Aorta (tissue), 5 donors: ENCODE measurements around the gene SIGMAR1. TPM values are rescaled to one million over a fixed set of nuclear protein-coding genes. Genes with fewer than 3 reads are reported as not detected.

Source experiments
- ATAC-seq: fragments of 200-7000 bp; cut with Tn5 transposase; one replicate; pipeline ENCODE4 v1.9.1; 2022; ENCODE audit warnings: moderate library complexity; ENCODE audit not compliant: low FRiP score
- DNase-seq, 2 donors: peaks; one replicate each; pipeline ENCODE4 v3.0.0-alpha.2; 2020
- H3K27ac ChIP-seq, 2 donors: one replicate each; pipeline ENCODE4 v1.5.1; 2013; ENCODE audit warnings: low read length in 2 of 2, mild to moderate bottlenecking in 2 of 2, moderate library complexity in 2 of 2, control low read depth in 1 of 2, inconsistent platforms in 1 of 2, low read depth in 1 of 2
- H3K27me3 ChIP-seq, 2 donors: one replicate each; pipeline ENCODE4 v1.6.1; 2013; ENCODE audit warnings: control low read depth in 1 of 2, low read length in 1 of 2, mild to moderate bottlenecking in 1 of 2, moderate library complexity in 1 of 2; ENCODE audit not compliant: insufficient read depth in 2 of 2, control insufficient read depth in 1 of 2
- H3K36me3 ChIP-seq, 2 donors: one replicate each; pipeline ENCODE4 v1.6.1; 2013; ENCODE audit warnings: control low read depth in 1 of 2, low read length in 1 of 2, mild to moderate bottlenecking in 1 of 2; ENCODE audit not compliant: insufficient read depth in 2 of 2, control insufficient read depth in 1 of 2
- H3K4me1 ChIP-seq, 2 donors: one replicate each; pipeline ENCODE4 v1.6.1; 2013; ENCODE audit warnings: low read length in 2 of 2, control low read depth in 1 of 2, mild to moderate bottlenecking in 1 of 2, moderate library complexity in 1 of 2; ENCODE audit not compliant: insufficient read depth in 2 of 2, control insufficient read depth in 1 of 2
- H3K4me3 ChIP-seq, 2 donors: one replicate each; pipeline ENCODE4 v1.5.1; 2013; ENCODE audit warnings: low read length in 2 of 2, control low read depth in 1 of 2, mild to moderate bottlenecking in 1 of 2
- H3K9me3 ChIP-seq: one replicate; pipeline ENCODE4 v1.6.1; 2013; ENCODE audit warnings: mild to moderate bottlenecking, low read length; ENCODE audit not compliant: control insufficient read depth
- WGBS, 2 donors: extraction: QIAGEN DNeasy Blood & Tissue Kit; methylation state at CpG; one replicate each; pipeline ENCODE4 v1.1.7; 2013; 5-methylcytosine and 5-hydroxymethylcytosine counted together
- intact Hi-C, 2 donors: fragments of 100-400 bp; cut with DNase I; formaldehyde crosslinking; loops; one replicate each; pipeline versions ENCODE4 v1.14.2 to v1.15.0; 2022
- polyA plus RNA-seq, 2 donors: library from polyadenylated mRNA; stranded (reverse); fragments of 200-250 nt; gene quantifications; one replicate each; pipeline ENCODE4 v1.2.3, GENCODE V29; 2013
- total RNA-seq, 2 donors: library from RNA; stranded (reverse); fragmentation: NEBNext Ultra II Directional; extraction: Animal tissue kit (Norgen Biotek cat#: 25700); gene quantifications; one replicate each; pipeline ENCODE4 v1.2.1, GENCODE V29; 2021
- donor health status: healthy with polysubstance abuse.
- donor health status: Bipolar disorder and iron deficiency.
- donor health status: DM: no; HTN: no; CAD: no.
- donor health status: DM: no; HTN: no; CAD: no.
- donor health status: DM: yes; HTN: yes; CAD: no.

SIGMAR1 gene
- total and polyA plus RNA-seq, 4 donors: 26.3 to 48.1 (median 37.3) TPM

DNA sequence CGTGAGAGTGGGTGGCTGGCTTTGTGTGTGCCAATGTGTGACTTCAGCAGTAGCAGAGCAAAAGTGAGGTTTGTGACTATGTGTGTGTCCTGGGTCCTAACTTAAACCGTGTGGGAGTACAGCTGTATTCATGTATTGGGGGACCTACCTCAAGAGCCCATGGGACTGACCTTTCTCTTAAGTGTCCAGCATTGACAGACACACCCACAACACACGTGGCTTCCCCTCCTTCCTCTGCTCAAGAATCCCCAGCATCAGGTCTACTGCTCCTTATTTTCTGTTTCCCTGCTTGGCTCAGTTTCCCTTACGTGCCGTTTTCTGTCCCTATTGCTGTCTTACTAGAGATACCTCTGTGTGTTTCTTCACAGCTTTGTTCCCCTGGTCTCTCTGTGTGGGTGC lies 15.0 kb upstream of the SIGMAR1 start:
- intact Hi-C loops: loop anchor here (5.0 to 10.0 kb wide), 2 partner anchors 50 to 332 kb away; partner anchors contain the start of gene DNAJB5 (in 1 of the 2)
- Histone ChIP-seq H3K9me3 (no peaks in the 10 kb centered on the region), H3K27me3 (no peaks in the 10 kb centered on the region), H3K4me1 (peaks cover 0 to 2% of the 10 kb centered on the region in 2 donors), H3K4me3 (peak overlapping the region; percentile 24 to 47), H3K27ac (peak overlapping the region in 1 of 2 donors; percentile 70), H3K36me3 (no peaks in the 10 kb centered on the region)
- WGBS, 2 donors: 2% methylated on average over 5 of the region's 5 CpGs
- DNase-seq (no peak), ATAC-seq (no peak)

DNA sequence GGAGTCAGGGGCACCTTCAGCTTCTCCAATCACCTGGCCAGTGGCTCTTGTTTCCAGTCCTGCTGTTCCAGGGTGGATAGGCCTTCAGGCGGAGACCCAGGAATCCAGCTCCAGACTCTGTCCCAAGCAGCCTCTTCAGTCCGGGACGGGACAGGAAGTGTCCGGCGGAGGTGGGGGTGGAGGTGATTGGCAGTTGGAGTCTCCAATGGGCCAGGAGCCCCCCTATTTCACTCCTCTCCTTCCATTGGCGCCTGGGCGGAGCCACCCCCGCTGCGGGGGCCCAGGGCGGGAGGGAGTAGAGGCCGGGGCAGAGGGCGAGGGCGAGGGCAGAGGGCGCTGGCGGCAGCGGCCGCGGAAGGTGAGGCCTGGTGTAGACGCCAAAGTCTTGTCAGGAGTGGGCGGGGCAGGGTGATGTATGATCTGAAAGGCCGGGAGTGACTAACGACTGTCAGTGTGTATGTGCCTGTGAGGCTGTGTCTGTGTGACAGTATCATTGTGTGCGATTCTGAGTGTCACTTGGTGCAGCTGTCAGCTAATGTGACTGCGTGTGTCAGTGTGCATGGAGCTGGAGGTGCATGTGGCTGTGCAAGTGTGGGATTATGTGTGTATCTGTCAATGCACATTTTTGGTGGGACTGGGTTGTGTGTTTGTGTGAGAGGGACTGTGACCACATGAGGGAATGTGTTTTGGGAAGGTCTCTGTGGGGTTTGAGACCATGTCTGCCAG lies 14.5 kb upstream of the SIGMAR1 start, which contains the start of gene IL11RA:
Gene IL11RA, plus strand, starts transcription at position 310 of the 726 bp plus-strand sequence. CDS start 3,033 bp downstream, outside the sequence.
- DNase-seq: peak; percentile 92 to 94
- H3K27ac ChIP-seq: peak within 1 kb of the TSS; percentile 70 to 72
- intact Hi-C loops: loop anchor here (5.0 to 10.0 kb wide), 2 partner anchors 50 to 333 kb away; partner anchors contain the start of gene DNAJB5 (in 1 of the 2)
- no peaks in the 10 kb centered on the region for H3K36me3 ChIP-seq
- 3 to 4% methylated on average over 23 to 24 of the region's 24 CpGs for WGBS, 2 donors
- peak; percentile 78 for ATAC-seq
- H3K9me3 ChIP-seq: no peaks in the 10 kb centered on the region
- peak within 1 kb of the TSS; percentile 24 to 47 for H3K4me3 ChIP-seq
- peaks cover 0 to 2% of the 10 kb centered on the region in 2 donors for H3K4me1 ChIP-seq
- H3K27me3 ChIP-seq: no peaks in the 10 kb centered on the region

DNA sequence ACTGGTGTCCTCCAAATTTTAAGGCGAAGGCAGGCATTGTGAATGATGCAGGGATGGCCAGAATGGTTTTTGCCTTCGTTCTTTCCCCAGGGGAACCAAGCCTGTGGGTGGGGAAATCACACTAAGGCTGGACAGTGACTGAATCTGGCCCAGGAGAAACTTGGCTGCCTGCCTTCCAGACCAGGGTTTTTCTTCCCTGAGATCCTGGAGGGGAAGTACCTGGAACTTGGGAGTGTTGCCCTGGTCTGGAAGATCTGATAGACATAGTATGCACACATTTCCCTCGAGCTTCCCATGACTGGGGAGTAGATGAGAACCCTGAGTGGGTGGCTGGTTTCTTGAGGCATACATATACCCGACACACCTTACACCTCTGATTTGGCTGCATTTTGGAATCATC lies 13.7 kb upstream of the SIGMAR1 start:
- intact Hi-C loops: loop anchor here (5.0 to 10.0 kb wide), 2 partner anchors 51 to 333 kb away; partner anchors contain the start of gene DNAJB5 (in 1 of the 2)
- H3K27ac ChIP-seq: peak overlapping the region; percentile 70 to 72
- H3K27me3 ChIP-seq: no peaks in the 10 kb centered on the region
- H3K36me3 ChIP-seq: no peaks in the 10 kb centered on the region
- no peak overlapping the region for H3K4me3 ChIP-seq
- peaks cover 0 to 2% of the 10 kb centered on the region in 2 donors for H3K4me1 ChIP-seq
- no peak for ATAC-seq
- WGBS, 2 donors: 14 to 15% methylated on average over 4 of the region's 4 CpGs
- DNase-seq: no peak
- H3K9me3 ChIP-seq: no peaks in the 10 kb centered on the region

DNA sequence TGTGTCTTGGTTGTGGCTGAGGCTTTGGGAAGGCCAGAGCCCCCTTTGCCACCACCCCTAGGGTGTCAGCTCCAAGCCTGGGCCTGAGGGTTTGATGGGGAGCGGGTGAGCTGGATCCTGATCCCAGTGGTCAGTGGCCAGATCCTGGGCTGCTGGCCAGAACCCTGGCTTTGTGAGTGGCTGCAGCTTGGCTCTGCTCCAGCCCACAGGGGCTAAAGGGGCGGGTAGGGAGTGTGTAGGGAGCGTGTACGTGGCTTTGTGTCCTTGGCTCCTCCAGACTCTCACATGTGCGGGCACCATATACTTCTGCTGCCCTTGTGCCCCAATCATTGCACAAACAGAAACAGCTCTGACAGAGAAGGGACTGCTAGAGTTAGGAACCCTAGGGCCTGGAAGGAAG lies 13.2 kb upstream of the SIGMAR1 start:
- WGBS, 2 donors: 24 to 26% methylated on average over 5 of the region's 5 CpGs
- H3K36me3 ChIP-seq: no peaks in the 10 kb centered on the region
- H3K27me3 ChIP-seq: no peaks in the 10 kb centered on the region
- H3K4me1 ChIP-seq: peaks cover 0 to 2% of the 10 kb centered on the region in 2 donors
- DNase-seq (no peak), ATAC-seq (no peak)
- H3K9me3 ChIP-seq: no peaks in the 10 kb centered on the region
- intact Hi-C loops: loop anchor here (5.0 to 10.0 kb wide), 2 partner anchors 51 to 334 kb away; partner anchors contain the start of gene DNAJB5 (in 1 of the 2)
- no peak overlapping the region for H3K4me3 ChIP-seq
- H3K27ac ChIP-seq: peak overlapping the region in 1 of 2 donors; percentile 70

DNA sequence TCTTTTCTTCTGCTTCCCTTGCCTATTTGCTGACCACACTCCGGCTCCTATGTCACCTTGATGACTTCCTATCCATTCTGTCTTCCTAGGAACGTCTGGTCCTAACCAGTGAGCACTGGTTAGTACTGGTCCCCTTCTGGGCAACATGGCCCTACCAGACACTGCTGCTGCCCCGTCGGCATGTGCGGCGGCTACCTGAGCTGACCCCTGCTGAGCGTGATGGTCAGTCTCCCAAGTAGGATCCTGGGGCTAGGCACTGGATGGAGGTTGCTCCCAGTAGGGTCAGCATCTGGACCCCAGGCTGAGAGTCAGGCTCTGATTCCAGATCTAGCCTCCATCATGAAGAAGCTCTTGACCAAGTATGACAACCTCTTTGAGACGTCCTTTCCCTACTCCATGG lies 11.1 kb upstream of the SIGMAR1 start:
- H3K36me3 ChIP-seq: no peaks in the 10 kb centered on the region
- no peak overlapping the region for H3K27ac ChIP-seq
- intact Hi-C loops: no loop called here
- no peaks in the 10 kb centered on the region for H3K9me3 ChIP-seq
- H3K4me1 ChIP-seq: no peaks in the 10 kb centered on the region
- no peaks in the 10 kb centered on the region for H3K27me3 ChIP-seq
- DNase-seq (no peak), ATAC-seq (no peak)
- 87 to 89% methylated on average over 8 of the region's 8 CpGs for WGBS, 2 donors
- no peak overlapping the region for H3K4me3 ChIP-seq

DNA sequence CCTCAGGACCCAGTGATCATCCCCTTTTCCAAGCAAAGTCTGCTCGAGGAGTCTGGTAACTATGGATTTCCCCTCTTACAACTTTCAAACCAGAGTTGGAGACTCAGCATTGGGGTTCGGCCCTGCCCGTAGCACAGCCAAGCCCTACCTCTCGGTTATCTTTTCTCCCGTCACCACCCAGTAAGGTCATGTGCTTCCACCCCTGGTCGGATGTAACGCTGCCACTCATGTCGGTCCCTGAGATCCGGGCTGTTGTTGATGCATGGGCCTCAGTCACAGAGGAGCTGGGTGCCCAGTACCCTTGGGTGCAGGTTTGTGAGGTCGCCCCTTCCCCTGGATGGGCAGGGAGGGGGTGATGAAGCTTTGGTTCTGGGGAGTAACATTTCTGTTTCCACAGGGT lies 10.1 kb upstream of the SIGMAR1 start:
- ATAC-seq (no peak), DNase-seq (no peak)
- H3K9me3 ChIP-seq: no peaks in the 10 kb centered on the region
- no peaks in the 10 kb centered on the region for H3K36me3 ChIP-seq
- no peaks in the 10 kb centered on the region for H3K4me1 ChIP-seq
- H3K4me3 ChIP-seq: peak overlapping the region; percentile 15 to 55
- no peaks in the 10 kb centered on the region for H3K27me3 ChIP-seq
- 17% methylated on average over 10 of the region's 10 CpGs for WGBS, 2 donors
- peak overlapping the region in 1 of 2 donors; percentile 25 for H3K27ac ChIP-seq
- intact Hi-C loops: no loop called here

DNA sequence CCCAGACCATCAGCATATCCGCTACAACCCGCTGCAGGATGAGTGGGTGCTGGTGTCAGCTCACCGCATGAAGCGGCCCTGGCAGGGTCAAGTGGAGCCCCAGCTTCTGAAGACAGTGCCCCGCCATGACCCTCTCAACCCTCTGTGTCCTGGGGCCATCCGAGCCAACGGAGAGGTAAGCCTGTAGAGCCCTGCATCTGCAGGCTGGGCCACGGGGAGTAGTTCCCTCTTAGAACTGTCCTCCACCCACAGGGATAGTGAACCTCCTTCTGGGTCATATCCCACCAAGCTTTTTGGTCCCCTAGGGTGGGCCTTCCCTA lies 9.5 kb upstream of the SIGMAR1 start:
- H3K9me3 ChIP-seq: no peaks in the 10 kb centered on the region
- ATAC-seq: no peak
- 1 to 4% methylated on average over 8 of the region's 8 CpGs for WGBS, 2 donors
- H3K27ac ChIP-seq: peak overlapping the region in 1 of 2 donors; percentile 25
- H3K27me3 ChIP-seq: no peaks in the 10 kb centered on the region
- no peaks in the 10 kb centered on the region for H3K4me1 ChIP-seq
- no peaks in the 10 kb centered on the region for H3K36me3 ChIP-seq
- no peak for DNase-seq
- H3K4me3 ChIP-seq: peak overlapping the region; percentile 15 to 55
- intact Hi-C loops: no loop called here

DNA sequence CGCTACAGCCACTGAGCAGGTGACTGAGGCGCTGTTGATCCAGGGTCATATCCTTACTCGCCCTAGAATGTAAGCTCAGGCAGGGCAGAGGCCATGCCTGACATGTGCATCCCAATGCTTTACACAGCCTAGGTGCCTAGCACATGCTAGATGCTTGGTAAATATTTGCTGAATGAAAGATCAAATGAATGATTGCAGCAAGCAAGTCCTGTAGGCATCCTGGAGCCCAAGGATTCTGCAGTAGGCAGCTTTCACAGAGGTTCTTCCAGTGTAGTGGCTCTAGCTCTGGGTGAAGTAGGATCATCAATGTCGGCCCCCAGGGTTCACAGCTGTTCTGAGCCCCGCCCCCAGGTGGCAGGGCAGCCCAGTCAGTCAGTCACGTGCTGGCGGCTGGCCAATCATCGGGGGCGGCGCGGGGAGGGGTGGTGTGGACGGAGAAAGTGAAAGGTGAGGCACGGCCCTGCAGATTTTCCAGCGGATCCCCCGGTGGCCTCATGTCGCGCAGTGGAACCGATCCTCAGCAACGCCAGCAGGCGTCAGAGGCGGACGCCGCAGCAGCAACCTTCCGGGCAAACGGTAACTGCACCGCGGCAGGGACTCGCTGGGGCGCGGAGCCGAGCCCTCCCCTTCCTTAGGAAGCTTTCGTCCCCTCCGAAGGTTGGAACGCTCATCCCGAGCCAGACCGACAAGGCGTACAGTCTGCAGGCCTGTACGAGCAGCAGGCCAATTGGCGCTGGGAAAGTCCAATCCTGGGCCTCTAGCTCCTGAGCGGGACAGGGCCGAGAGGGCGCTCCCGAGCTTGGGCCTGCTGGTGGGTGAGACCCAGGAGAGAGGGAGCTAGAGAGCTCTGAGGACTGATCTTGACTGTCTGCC lies 8.9 kb upstream of the SIGMAR1 start, which contains the start of gene GALT:
Gene GALT, plus strand, starts transcription at position 465 of the 873 bp plus-strand sequence. Its CDS starts 30 bp downstream, at position 495.
- Histone ChIP-seq H3K27ac (peak within 1 kb of the TSS in 1 of 2 donors; percentile 60), H3K36me3 (no peaks in the 10 kb centered on the region), H3K27me3 (no peaks in the 10 kb centered on the region), H3K9me3 (no peaks in the 10 kb centered on the region), H3K4me3 (peak within 1 kb of the TSS; percentile 15 to 55), H3K4me1 (no peaks in the 10 kb centered on the region)
- DNase-seq (peak; percentile 96 to 98), ATAC-seq (peak; percentile 94)
- 5 to 6% methylated on average over 43 of the region's 43 CpGs for WGBS, 2 donors
- intact Hi-C loops: no loop called here
